Kidney (tissue), 14 donors: ENCODE results near the gene CEP131. TPM values are rescaled to one million over a fixed set of nuclear protein-coding genes. Genes with fewer than 3 reads are reported as not detected.

Source experiments
- DNase-seq, 5 donors: peaks; one replicate each; pipeline ENCODE4 v3.0.0-alpha.2; 2013 to 2020
- FAIRE-seq: peaks from 2 replicates; lab custom pipeline; 2012; peaks lifted over from hg19 to GRCh38; lab: Jason Lieb, UNC
- H3K27ac ChIP-seq, 2 donors: one replicate each; pipeline ENCODE4 v1.7.0; 2013; ENCODE audit warnings: low read depth in 2 of 2, low read length in 2 of 2, inconsistent platforms in 1 of 2
- H3K27me3 ChIP-seq: one replicate; pipeline ENCODE4 v1.7.1; 2013; ENCODE audit warnings: low read length, inconsistent platforms; ENCODE audit not compliant: control insufficient read depth, insufficient read depth
- H3K36me3 ChIP-seq, 3 donors: one replicate each; pipeline versions ENCODE4 v1.7.0 to v1.7.1; 2013; ENCODE audit warnings: low read length in 3 of 3, control low read depth in 1 of 3, inconsistent platforms in 1 of 3; ENCODE audit not compliant: insufficient read depth in 3 of 3, control insufficient read depth in 2 of 3
- H3K4me1 ChIP-seq, 3 donors: one replicate each; pipeline versions ENCODE4 v1.7.0 to v1.7.1; 2013; ENCODE audit warnings: low read length in 3 of 3, inconsistent platforms in 1 of 3, low read depth in 1 of 3; ENCODE audit not compliant: control insufficient read depth in 2 of 3, insufficient read depth in 2 of 3
- H3K4me3 ChIP-seq, 3 donors: one replicate each; pipeline versions ENCODE4 v1.7.0 to v1.8.1; 2013; ENCODE audit warnings: low read length in 3 of 3, control low read depth in 1 of 3, inconsistent platforms in 1 of 3
- H3K9ac ChIP-seq, 3 donors: one replicate each; pipeline versions ENCODE4 v1.7.0 to v1.7.1; 2013; ENCODE audit warnings: low read length in 3 of 3, control low read depth in 1 of 3, inconsistent platforms in 1 of 3
- H3K9me3 ChIP-seq, 3 donors: one replicate each; pipeline versions ENCODE4 v1.7.0 to v1.7.1; 2013; ENCODE audit warnings: low read length in 3 of 3, control low read depth in 1 of 3, inconsistent platforms in 1 of 3; ENCODE audit not compliant: control insufficient read depth in 2 of 3, insufficient read depth in 1 of 3
- intact Hi-C: fragments of 100-400 bp; cut with DNase I; formaldehyde crosslinking; loops from one replicate; pipeline ENCODE4 v1.11.1; 2022
- polyA plus RNA-seq: library from polyadenylated mRNA; stranded (reverse); fragments of 350-450 nt; fragmentation: Illumina TruSeq; extraction: RNeasy Lipid Tissue Mini Kit (QIAGEN cat#74804); gene quantifications from one replicate; pipeline ENCODE4 v1.2.3, GENCODE V29; 2014; ENCODE audit warnings: low read depth, low replicate concordance; ENCODE audit not compliant: insufficient read depth
- total RNA-seq: library from RNA; stranded (reverse); fragmentation: NEBNext Ultra II Directional; extraction: Animal tissue kit (Norgen Biotek cat#: 25700); gene quantifications from one replicate; pipeline ENCODE4 v1.2.1, GENCODE V29; 2021
- TF ChIP-seq, protein P1 (sequence below): IDR thresholded peaks from 3 replicates; pipeline ENCODE4 v1.5.1; 2012; ENCODE audit warnings: mild to moderate bottlenecking, moderate library complexity, borderline replicate concordance; ENCODE audit not compliant: insufficient read depth; ENCODE audit errors: extremely low read depth
- donor health status: control.
- donor health status: control.
- donor health status: control.
- donor health status: control.
- donor health status: control.
- donor health status: DM: yes; HTN: yes; CAD: no.
- donor health status: Normal renal cell carcinoma (clear cell type).

Gene CEP131
- total and polyA plus RNA-seq, 2 donors from 2014 or later: 6.9 to 7.5 TPM

DNA sequence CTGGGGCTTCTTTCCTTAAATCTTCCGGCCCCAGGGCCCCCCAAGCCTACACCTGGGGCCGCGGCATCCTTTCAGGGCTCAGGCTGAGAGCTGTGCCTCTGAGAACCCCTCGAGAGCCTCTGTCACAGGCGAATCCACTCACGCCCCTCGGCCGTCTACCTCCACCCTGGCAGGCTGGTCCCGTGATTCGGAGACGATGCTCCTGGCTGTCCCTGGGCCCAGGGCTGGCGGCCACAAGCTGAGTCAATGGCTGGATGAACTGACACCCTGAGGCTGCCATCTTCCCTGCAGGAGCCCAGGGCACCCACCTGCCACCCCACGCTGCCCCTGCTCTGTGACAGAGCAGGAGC, 11.7 kb upstream of the CEP131 start:
- DNase-seq: peak in 1 of 5 donors; percentile 56
- FAIRE-seq: no peak
- TF ChIP-seq, protein P1, sequence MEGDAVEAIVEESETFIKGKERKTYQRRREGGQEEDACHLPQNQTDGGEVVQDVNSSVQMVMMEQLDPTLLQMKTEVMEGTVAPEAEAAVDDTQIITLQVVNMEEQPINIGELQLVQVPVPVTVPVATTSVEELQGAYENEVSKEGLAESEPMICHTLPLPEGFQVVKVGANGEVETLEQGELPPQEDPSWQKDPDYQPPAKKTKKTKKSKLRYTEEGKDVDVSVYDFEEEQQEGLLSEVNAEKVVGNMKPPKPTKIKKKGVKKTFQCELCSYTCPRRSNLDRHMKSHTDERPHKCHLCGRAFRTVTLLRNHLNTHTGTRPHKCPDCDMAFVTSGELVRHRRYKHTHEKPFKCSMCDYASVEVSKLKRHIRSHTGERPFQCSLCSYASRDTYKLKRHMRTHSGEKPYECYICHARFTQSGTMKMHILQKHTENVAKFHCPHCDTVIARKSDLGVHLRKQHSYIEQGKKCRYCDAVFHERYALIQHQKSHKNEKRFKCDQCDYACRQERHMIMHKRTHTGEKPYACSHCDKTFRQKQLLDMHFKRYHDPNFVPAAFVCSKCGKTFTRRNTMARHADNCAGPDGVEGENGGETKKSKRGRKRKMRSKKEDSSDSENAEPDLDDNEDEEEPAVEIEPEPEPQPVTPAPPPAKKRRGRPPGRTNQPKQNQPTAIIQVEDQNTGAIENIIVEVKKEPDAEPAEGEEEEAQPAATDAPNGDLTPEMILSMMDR: no peak
- no peaks in the 10 kb centered on the region for H3K9me3 ChIP-seq
- no peak overlapping the region for H3K4me3 ChIP-seq
- peaks cover 0 to 15% (median 8%) of the 10 kb centered on the region in 3 donors for H3K4me1 ChIP-seq
- H3K27ac ChIP-seq: no peak overlapping the region
- peaks cover 5 to 10% (median 5%) of the 10 kb centered on the region in 3 donors for H3K36me3 ChIP-seq
- no peaks in the 10 kb centered on the region for H3K27me3 ChIP-seq
- no peak overlapping the region for H3K9ac ChIP-seq
- intact Hi-C loops: no loop called here

DNA sequence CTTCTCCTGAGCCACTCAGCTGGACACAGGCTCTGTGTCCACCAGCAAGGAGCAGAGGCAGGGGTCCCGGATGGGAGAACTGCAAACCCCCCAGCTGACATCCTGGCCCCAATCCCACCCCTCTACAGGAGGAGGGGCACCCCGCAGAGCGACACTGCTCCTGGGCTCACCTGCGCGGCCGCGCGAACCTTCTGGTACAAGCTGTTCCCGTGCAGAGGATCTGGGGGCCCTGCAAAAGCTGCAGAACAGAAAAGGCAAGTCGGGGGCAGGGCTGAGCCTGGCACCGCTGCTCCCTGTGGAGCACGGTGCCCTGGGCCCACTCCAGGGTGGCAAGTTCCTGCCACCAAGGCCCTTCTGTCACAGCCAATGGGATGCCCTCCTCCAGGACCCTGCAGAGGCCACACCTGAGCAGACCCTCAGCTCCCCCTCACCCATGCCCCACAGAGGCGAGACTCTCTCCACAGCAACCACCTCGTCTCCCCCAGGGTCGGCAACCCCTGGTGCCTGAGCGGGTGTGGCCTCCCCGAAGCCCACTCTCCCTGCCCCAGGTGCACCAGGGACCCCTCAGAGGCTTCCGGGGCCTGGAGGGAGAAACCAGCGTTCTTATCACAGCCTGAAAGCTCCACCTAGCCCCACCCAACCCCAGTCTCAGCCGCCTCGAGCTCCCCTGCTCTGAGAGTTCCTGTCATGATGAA, 11.2 kb upstream of the CEP131 start:
- Histone ChIP-seq H3K27me3 (no peaks in the 10 kb centered on the region), H3K9me3 (no peaks in the 10 kb centered on the region), H3K36me3 (peaks cover 5 to 10% (median 5%) of the 10 kb centered on the region in 3 donors), H3K4me3 (no peak overlapping the region), H3K9ac (no peak overlapping the region), H3K4me1 (peaks cover 0 to 15% (median 8%) of the 10 kb centered on the region in 3 donors), H3K27ac (no peak overlapping the region)
- intact Hi-C loops: no loop called here
- FAIRE-seq (no peak), DNase-seq (peak in 1 of 5 donors; percentile 67)
- TF ChIP-seq, protein P1: no peak

DNA sequence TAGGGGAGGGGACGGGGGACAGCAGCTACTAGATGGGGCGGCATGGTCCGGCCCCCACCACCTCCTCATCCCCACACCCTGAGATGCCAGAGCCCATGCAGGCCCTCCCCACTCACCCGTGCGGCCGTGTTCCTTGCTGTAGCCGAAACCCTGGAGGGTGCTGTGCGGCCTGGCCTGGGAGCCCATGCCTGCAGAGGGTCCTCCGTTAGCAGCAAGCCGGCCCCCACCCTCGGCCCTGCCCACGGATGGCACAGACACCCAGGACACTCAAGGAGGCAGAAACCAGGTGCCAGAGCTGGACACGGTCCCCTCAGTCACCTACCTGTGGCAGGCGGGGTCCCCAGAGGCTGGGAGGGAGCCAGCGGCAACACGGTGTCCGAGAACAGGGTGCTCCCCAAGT, 10.6 kb upstream of the CEP131 start:
- no peak overlapping the region for H3K4me3 ChIP-seq
- peaks cover 5 to 10% (median 5%) of the 10 kb centered on the region in 3 donors for H3K36me3 ChIP-seq
- H3K9me3 ChIP-seq: no peaks in the 10 kb centered on the region
- H3K27ac ChIP-seq: no peak overlapping the region
- H3K9ac ChIP-seq: no peak overlapping the region
- DNase-seq (peak in 1 of 5 donors; percentile 64), FAIRE-seq (no peak)
- peaks cover 0 to 13% (median 8%) of the 10 kb centered on the region in 3 donors for H3K4me1 ChIP-seq
- H3K27me3 ChIP-seq: no peaks in the 10 kb centered on the region
- intact Hi-C loops: no loop called here
- TF ChIP-seq, protein P1: no peak
